OCI-LY3 (cell line): ENCODE data around the gene FMO2.

ENCODE experiments used
- H2AFZ ChIP-seq: fragments of 200-600, 300-600 bp; shearing (Covaris generic); 2 replicates; pipeline ENCODE4 v1.6.0; 2014; ENCODE audit warnings: antibody characterized with exemption, low read depth, low read length
- H3K27ac ChIP-seq: fragments of 200-600, 300-600 bp; sonication (generic); 2 replicates; pipeline ENCODE4 v1.5.1; 2014; ENCODE audit warnings: mild to moderate bottlenecking, low read length, moderate library complexity, mixed read lengths
- H3K27me3 ChIP-seq: fragments of 200-600, 300-600 bp; sonication (generic); 2 replicates; pipeline ENCODE4 v1.6.1; 2014; ENCODE audit warnings: low read depth, low read length, mixed read lengths
- H3K36me3 ChIP-seq: fragments of 200-600, 300-600 bp; sonication (generic); replicated peaks from 2 replicates; pipeline ENCODE3; 2014; ENCODE audit warnings: low read depth, low read length, mixed read lengths
- H3K4me1 ChIP-seq: fragments of 300-600, 200-600 bp; sonication (generic); 2 replicates; pipeline ENCODE4 v1.6.1; 2014; ENCODE audit warnings: low read length, mixed read lengths
- H3K4me2 ChIP-seq: fragments of 200-600, 300-600 bp; sonication (generic); 2 replicates; pipeline ENCODE4 v1.6.1; 2014; ENCODE audit warnings: low read length, mixed read lengths
- H3K4me3 ChIP-seq: fragments of 300-600, 200-600 bp; sonication (generic); 2 replicates; pipeline ENCODE4 v1.5.1; 2014; ENCODE audit warnings: antibody characterized with exemption, mild to moderate bottlenecking, low read length, moderate library complexity
- H3K79me2 ChIP-seq: fragments of 300-600, 200-600 bp; shearing (Covaris generic); 2 replicates; pipeline ENCODE4 v1.6.1; 2014; ENCODE audit warnings: mild to moderate bottlenecking, low read length, mixed read lengths
- H3K9ac ChIP-seq: fragments of 300-600, 200-600 bp; shearing (Covaris generic); 2 replicates; pipeline ENCODE4 v1.6.0; 2014; ENCODE audit warnings: mild to moderate bottlenecking, low read length, moderate library complexity
- H3K9me3 ChIP-seq: fragments of 200-600, 300-600 bp; shearing (Covaris generic); 2 replicates; pipeline ENCODE4 v1.6.1; 2014; ENCODE audit warnings: low read length, mixed read lengths; ENCODE audit not compliant: insufficient read depth
- H4K20me1 ChIP-seq: fragments of 200-600, 300-600 bp; sonication (generic); 2 replicates; pipeline ENCODE4 v1.6.1; 2016; ENCODE audit warnings: low read length, mixed read lengths; ENCODE audit not compliant: insufficient read depth
- CTCF ChIP-seq: fragments of 200-600, 300-600 bp; sonication (generic); IDR thresholded peaks from 2 replicates; pipeline ENCODE4 v1.5.1; 2014; ENCODE audit warnings: antibody characterized with exemption, low read length, low read depth
- EZH2phosphoT487 ChIP-seq: fragments of 200-600 bp; shearing (Covaris generic); IDR thresholded peaks from 2 replicates; pipeline ENCODE4 v1.6.1; 2018; ENCODE audit warnings: antibody characterized with exemption, mixed run types, low read depth

The FMO2 gene

GRCh38 chr1:171254859-171255258, 69.8 kb downstream of the FMO2 start:
- Histone ChIP-seq H3K27ac (peak overlapping the region; percentile 95), H3K9ac (peak overlapping the region; percentile 47), H3K79me2 (peaks cover 13% of the 10 kb centered on the region), H3K27me3 (no peaks in the 10 kb centered on the region), H3K4me3 (peak overlapping the region; percentile 16), H4K20me1 (no peaks in the 10 kb centered on the region), H3K36me3 (no peaks in the 10 kb centered on the region), H3K9me3 (no peaks in the 10 kb centered on the region), H3K4me2 (peak overlapping the region; percentile 64), H3K4me1 (peaks cover 70% of the 10 kb centered on the region), H2AFZ (no peak overlapping the region)
- no peak for TF ChIP-seq EZH2phosphoT487
- TF ChIP-seq CTCF, result no peak

GRCh38 chr1:171256940-171257606, 72.0 kb downstream of the FMO2 start:
- peaks cover 66% of the 10 kb centered on the region for H3K4me1 ChIP-seq

GRCh38 chr1:171257607-171258076, 72.5 kb downstream of the FMO2 start:
- Histone ChIP-seq H2AFZ (no peak overlapping the region), H3K36me3 (no peaks in the 10 kb centered on the region), H3K9me3 (no peaks in the 10 kb centered on the region), H3K79me2 (no peaks in the 10 kb centered on the region), H3K4me1 (peaks cover 62% of the 10 kb centered on the region), H3K4me2 (no peak overlapping the region), H3K4me3 (no peak overlapping the region), H3K9ac (no peak overlapping the region), H3K27me3 (no peaks in the 10 kb centered on the region), H4K20me1 (no peaks in the 10 kb centered on the region), H3K27ac (no peak overlapping the region)
- TF ChIP-seq EZH2phosphoT487 (no peak), CTCF (no peak)

More at GRCh38 chr1:171256940-171257606, 72.0 kb downstream of the FMO2 start:
- H3K4me2 ChIP-seq, result no peak overlapping the region
- H3K27me3 ChIP-seq, result no peaks in the 10 kb centered on the region
- H4K20me1 ChIP-seq, result no peaks in the 10 kb centered on the region
- H3K4me3 ChIP-seq, result no peak overlapping the region
- no peak for TF ChIP-seq EZH2phosphoT487
- no peak for TF ChIP-seq CTCF
- no peaks in the 10 kb centered on the region for H3K79me2 ChIP-seq
- H3K9ac ChIP-seq, result no peak overlapping the region
- H3K36me3 ChIP-seq, result no peaks in the 10 kb centered on the region
- no peak overlapping the region for H2AFZ ChIP-seq
- no peak overlapping the region for H3K27ac ChIP-seq
- H3K9me3 ChIP-seq, result no peaks in the 10 kb centered on the region

- H3K9ac ChIP-seq, result no peak overlapping the region
Measured at GRCh38 chr1:171258429-171258828, 73.3 kb downstream of the FMO2 start.

More at GRCh38 chr1:171258429-171258828, 73.3 kb downstream of the FMO2 start:
- Histone ChIP-seq H2AFZ (no peak overlapping the region), H3K4me2 (no peak overlapping the region; the same call in 1 of the 2 replicates), H4K20me1 (no peaks in the 10 kb centered on the region), H3K27me3 (no peaks in the 10 kb centered on the region), H3K4me3 (no peak overlapping the region), H3K79me2 (no peaks in the 10 kb centered on the region), H3K27ac (no peak overlapping the region), H3K4me1 (peaks cover 54% of the 10 kb centered on the region), H3K9me3 (no peaks in the 10 kb centered on the region), H3K36me3 (no peaks in the 10 kb centered on the region)
- TF ChIP-seq EZH2phosphoT487, result no peak
- TF ChIP-seq CTCF, result no peak
